Measurements from ENCODE around the gene NRG2.

GRCh38 chr5:140020601-140021177 lies 22.4 kb downstream of the NRG2 start:
- TF ChIP-seq, protein P1, sequence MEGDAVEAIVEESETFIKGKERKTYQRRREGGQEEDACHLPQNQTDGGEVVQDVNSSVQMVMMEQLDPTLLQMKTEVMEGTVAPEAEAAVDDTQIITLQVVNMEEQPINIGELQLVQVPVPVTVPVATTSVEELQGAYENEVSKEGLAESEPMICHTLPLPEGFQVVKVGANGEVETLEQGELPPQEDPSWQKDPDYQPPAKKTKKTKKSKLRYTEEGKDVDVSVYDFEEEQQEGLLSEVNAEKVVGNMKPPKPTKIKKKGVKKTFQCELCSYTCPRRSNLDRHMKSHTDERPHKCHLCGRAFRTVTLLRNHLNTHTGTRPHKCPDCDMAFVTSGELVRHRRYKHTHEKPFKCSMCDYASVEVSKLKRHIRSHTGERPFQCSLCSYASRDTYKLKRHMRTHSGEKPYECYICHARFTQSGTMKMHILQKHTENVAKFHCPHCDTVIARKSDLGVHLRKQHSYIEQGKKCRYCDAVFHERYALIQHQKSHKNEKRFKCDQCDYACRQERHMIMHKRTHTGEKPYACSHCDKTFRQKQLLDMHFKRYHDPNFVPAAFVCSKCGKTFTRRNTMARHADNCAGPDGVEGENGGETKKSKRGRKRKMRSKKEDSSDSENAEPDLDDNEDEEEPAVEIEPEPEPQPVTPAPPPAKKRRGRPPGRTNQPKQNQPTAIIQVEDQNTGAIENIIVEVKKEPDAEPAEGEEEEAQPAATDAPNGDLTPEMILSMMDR (IDR thresholded peaks at IDR 0.05; ENCODE audit: low read depth, low read length, poor library complexity, severe bottlenecking), result no peak
- TF ChIP-seq EZH2phosphoT487 (IDR thresholded peaks at IDR 0.05; ENCODE audit: borderline replicate concordance, low read length), result no peak
